Fibroblast of the aortic adventitia (primary cell): ENCODE measurements around the gene SPP2. TPM values are rescaled to one million over a fixed set of nuclear protein-coding genes. Genes with fewer than 3 reads are reported as not detected.

ENCODE experiments used
- DNase-seq: peaks from one replicate; pipeline ENCODE4 v3.0.0-alpha.2; 2010; ENCODE audit warnings: low read depth
- H3K4me3 ChIP-seq: 2 replicates; pipeline ENCODE4 v1.5.1; 2011; ENCODE audit warnings: low read depth, mild to moderate bottlenecking, control low read depth, low read length, moderate library complexity
- total RNA-seq: library from RNA; depleted of rRNA; stranded (reverse); fragments of >200 nt; gene quantifications from 2 replicates; pipeline ENCODE4 v1.2.3, GENCODE V29; 2012; ENCODE audit warnings: low replicate concordance
- TF ChIP-seq, protein P1 (sequence below): IDR thresholded peaks from 2 replicates; pipeline ENCODE4 v1.5.1; 2011; ENCODE audit warnings: mild to moderate bottlenecking, low read length, control low read depth, inconsistent platforms; ENCODE audit not compliant: insufficient read depth

The SPP2 gene
- total RNA-seq, 1 donor: 0.36 TPM

DNA sequence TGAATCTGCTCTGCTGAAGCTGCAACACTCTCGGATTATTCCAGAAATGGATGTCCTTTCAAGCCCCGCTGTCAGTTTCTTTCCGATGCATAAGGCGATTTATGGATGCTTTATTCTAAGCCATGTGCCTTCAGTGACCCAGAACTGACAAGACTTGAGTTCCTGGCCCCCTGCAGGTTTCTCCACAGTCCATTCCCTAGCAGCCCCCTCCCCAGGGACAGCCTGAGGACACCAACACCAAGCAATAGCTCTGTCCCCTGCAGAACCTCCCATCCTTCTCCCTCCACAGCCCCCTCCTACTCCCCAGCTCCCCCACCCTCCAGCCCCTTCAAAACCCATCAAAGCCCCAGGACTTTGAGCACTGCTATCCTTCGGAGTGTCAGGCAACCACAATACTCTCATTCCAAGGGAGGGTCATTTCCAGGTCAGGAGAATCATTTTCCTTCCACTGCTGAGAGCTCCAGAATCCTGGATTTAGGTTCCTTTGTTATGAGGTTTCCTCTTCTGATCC is 24.6 kb upstream of the SPP2 start:
- TF ChIP-seq, protein P1, sequence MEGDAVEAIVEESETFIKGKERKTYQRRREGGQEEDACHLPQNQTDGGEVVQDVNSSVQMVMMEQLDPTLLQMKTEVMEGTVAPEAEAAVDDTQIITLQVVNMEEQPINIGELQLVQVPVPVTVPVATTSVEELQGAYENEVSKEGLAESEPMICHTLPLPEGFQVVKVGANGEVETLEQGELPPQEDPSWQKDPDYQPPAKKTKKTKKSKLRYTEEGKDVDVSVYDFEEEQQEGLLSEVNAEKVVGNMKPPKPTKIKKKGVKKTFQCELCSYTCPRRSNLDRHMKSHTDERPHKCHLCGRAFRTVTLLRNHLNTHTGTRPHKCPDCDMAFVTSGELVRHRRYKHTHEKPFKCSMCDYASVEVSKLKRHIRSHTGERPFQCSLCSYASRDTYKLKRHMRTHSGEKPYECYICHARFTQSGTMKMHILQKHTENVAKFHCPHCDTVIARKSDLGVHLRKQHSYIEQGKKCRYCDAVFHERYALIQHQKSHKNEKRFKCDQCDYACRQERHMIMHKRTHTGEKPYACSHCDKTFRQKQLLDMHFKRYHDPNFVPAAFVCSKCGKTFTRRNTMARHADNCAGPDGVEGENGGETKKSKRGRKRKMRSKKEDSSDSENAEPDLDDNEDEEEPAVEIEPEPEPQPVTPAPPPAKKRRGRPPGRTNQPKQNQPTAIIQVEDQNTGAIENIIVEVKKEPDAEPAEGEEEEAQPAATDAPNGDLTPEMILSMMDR: no peak
- no peak overlapping the region for H3K4me3 ChIP-seq
- peak; percentile 30 for DNase-seq

DNA sequence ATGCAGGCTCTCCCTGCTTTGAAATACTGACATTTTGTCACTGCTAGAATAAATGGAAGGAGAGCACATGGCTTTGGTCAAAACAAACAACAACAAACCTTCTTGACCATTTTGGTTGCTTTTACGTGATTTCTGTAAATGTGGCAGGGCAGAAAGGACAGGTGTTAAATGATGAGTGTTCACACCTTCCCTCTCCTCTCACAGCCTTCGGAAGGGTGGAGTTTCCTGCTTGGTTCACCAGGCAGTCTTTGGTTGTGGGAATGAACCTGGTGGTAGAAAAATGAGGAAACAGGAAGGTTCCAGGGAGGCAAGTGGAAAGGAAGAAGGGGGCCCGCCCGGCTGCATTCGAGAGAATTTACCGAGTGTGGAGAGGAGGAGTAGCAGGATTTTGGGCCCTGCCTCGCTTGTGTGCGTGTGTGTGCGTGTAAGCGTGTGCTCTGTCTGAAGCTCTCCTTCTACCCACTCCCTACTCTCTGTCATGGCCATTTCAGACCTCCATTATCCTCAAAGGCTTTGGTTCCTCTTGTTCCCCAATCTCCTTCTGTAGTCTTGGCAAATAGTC is 23.7 kb upstream of the SPP2 start:
- TF ChIP-seq, protein P1: no peak
- DNase-seq: no peak
- no peak overlapping the region for H3K4me3 ChIP-seq

DNA sequence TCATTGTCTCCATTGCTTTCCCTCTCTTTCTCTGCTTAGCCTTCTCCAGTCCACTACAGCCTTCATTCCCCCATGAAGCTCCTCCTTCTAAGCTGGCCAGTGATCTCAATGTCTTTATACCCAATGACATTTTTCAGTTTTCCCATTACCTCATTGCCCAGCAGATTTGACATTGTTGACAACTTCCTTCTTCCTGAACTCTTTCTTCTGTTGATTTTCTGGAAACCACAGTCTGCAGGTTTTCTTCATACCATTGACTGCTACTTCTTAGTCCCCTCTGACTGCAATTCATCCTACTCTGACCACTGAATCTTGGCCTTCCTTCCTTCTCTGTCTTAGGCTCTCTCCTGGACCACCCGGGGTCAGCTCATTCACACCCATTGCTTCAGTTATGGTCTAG is 22.9 kb upstream of the SPP2 start:
- no peak for DNase-seq
- TF ChIP-seq, protein P1: no peak
- H3K4me3 ChIP-seq: no peak overlapping the region

- H3K4me3 ChIP-seq: no peak overlapping the region
- TF ChIP-seq, protein P1: no peak
- no peak for DNase-seq
Measured at GRCh38 chr2:234029150-234029733, 21.3 kb upstream of the SPP2 start.

DNA sequence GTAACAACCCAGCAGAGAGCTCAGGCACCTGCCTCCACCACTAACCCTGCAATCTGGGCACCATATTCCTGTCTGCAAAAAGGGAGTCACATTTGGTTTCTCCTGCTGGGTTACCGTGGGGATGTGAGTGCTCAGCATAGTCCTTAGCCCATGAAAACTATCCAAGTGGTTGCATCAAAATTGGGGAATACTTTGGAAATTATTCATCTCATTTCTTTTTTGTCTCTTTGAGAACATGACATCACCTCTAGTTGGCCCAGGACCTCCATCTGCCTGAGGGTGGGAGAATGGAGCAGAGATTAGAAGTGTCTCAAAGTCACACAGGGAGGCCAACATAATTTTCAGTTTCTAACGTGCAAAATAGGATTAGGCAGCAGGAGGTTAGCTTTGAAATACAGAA is 19.3 kb upstream of the SPP2 start:
- TF ChIP-seq, protein P1: no peak
- DNase-seq: peak; percentile 47
- no peak overlapping the region for H3K4me3 ChIP-seq

- H3K4me3 ChIP-seq: no peak overlapping the region
- TF ChIP-seq, protein P1: no peak
- DNase-seq: peak; percentile 68
Measured at GRCh38 chr2:234032279-234032856, 18.1 kb upstream of the SPP2 start.

DNA sequence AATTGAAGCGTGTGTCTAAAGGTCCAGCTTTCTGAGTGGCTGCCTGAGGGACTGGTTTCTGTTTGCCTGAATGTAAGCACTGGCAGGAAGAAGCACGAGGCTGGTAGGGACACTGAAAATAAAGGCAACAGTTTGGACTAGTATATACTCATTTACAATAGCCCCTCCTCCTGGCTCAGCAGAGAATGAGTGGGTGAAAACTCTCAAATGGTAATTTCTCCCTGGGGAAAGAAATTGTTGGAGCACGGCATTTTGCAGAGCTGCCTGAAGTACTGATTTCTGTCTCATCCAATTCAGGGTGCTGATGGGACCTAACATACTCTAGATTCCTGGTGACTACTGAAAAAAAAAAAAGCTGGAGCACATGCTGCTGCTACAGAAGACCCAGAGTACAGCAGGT is 17.3 kb upstream of the SPP2 start:
- no peak overlapping the region for H3K4me3 ChIP-seq
- DNase-seq: peak; percentile 16

More for the DNA sequence above, 17.3 kb upstream of the SPP2 start:
- TF ChIP-seq, protein P1: no peak
